Measurements from ENCODE around the gene IL36G.
"Not testable (repeated sequence)": the region's sequence is repeated elsewhere in the genome, so short reads cannot be mapped to it uniquely, and the experiment has no call there.

IL36G gene

DNA sequence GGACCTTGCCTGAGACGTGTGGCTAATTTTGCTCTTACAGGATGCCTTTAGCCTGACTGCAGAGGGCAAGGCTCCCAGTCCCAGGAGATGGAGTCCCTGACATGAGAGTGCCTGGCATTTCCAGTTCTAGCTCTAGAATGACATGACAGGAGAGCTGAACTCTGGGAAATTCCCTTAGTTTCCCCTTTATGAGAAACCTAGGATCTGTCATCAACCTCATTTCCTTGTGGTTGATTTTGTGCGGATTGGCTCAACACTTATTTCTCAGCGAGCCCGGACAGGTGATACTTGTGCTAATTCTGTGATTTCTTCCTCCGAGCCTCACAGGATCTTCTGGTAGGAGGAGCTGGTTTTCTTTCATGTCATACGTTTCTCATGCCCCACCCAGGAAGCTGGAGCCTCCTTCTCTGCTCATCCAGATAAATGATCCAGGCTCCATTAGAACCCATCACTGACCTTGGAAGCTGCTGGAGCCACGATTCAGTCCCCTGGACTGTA, at the start of gene IL36G:
TSS of gene IL36G (plus strand) at position 448 of the 498 bp plus-strand sequence. CDS start 633 bp downstream, outside the sequence.
- no peak for DNase-seq (ENCODE audit: low read depth)

DNA sequence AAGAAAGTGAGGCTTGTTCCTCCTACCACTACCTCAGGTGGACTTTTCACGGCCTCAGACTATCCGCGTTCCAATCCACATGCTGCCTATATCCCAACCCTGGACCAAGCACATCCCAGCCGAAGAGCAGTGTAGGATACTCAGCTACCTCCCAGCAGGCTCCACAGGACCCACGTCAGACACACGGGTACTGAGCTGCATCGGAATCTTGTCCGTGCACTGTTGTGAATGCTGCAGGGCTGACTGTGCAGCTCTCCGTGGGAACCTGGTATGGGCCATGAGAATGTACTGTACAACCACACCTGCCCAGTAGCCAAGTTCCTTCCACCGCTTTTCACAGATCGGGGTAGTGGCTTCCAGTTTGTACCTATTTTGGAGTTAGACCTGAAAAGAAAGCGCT, 44.5 kb upstream of the IL36G start:
- DNase-seq (ENCODE audit: low read depth): no peak

- DNase-seq (ENCODE audit: low read depth): not testable (repeated sequence)
These were observed 43.7 kb upstream of the IL36G start for GRCh38 chr2:112934117-112934516.

- DNase-seq (ENCODE audit: low read depth): no peak
These were observed 40.9 kb upstream of the IL36G start for GRCh38 chr2:112936927-112937232.

DNA sequence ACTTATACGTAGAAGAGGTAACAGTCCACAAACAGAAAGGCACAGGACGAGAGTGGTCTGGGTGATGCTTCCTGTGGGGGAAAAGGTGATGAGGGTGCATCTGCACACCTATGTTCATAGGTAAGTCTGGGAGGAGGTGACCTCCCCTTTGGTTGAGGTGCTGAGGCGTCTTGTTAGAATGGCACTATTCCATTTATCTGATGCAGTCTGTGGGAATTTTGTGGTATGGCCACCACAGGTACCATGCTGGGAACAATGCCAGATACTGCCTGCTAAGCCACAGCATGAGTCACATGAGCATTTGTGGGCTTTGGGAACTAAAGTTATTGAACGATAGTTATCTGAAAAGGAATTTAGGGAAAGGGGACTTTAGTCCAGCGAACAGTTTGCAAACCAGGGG, 38.9 kb upstream of the IL36G start:
- DNase-seq (ENCODE audit: low read depth): no peak

GRCh38 chr2:112939425-112939824, 38.4 kb upstream of the IL36G start:
- no peak for DNase-seq (ENCODE audit: low read depth)

- DNase-seq (ENCODE audit: low read depth): no peak
These were observed 36.8 kb upstream of the IL36G start for GRCh38 chr2:112940859-112941625.

- DNase-seq (ENCODE audit: low read depth): peak; percentile 22
These were observed 35.8 kb upstream of the IL36G start for GRCh38 chr2:112941753-112942653.

GRCh38 chr2:112942654-112943002, 35.2 kb upstream of the IL36G start:
- no peak for DNase-seq (ENCODE audit: low read depth)

- DNase-seq (ENCODE audit: low read depth): no peak
These were observed 32.8 kb upstream of the IL36G start for GRCh38 chr2:112944971-112945370.

GRCh38 chr2:112946086-112946485, 31.7 kb upstream of the IL36G start:
- DNase-seq (ENCODE audit: low read depth): no peak

DNA sequence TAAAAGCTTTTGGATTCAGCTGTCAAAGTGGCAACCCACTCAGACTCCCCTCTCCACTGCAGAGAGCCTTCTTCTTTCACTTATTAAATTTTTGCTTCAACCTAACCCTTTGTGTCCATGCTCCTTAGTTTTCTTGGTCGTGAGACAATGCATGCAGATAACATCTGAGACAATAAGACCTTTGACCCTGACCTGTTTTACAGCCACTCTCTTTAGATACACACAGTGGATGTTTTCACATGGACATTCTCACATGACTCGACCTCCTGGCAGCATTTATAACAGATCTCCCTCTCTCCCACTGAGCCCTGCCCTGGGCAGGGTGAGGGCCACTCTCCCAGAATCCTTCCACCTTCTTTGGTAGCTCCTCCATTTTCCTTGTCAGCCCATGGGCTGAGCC, 30.4 kb upstream of the IL36G start:
- no peak for DNase-seq (ENCODE audit: low read depth)

GRCh38 chr2:112949456-112949855, 28.4 kb upstream of the IL36G start:
- no peak for DNase-seq (ENCODE audit: low read depth)

GRCh38 chr2:112954364-112954763, 23.4 kb upstream of the IL36G start:
- no peak for DNase-seq (ENCODE audit: low read depth)

- DNase-seq (ENCODE audit: low read depth): no peak
These were observed 20.3 kb upstream of the IL36G start for GRCh38 chr2:112957511-112957910.

GRCh38 chr2:112958428-112959108, 19.2 kb upstream of the IL36G start:
- no peak for DNase-seq (ENCODE audit: low read depth)

DNA sequence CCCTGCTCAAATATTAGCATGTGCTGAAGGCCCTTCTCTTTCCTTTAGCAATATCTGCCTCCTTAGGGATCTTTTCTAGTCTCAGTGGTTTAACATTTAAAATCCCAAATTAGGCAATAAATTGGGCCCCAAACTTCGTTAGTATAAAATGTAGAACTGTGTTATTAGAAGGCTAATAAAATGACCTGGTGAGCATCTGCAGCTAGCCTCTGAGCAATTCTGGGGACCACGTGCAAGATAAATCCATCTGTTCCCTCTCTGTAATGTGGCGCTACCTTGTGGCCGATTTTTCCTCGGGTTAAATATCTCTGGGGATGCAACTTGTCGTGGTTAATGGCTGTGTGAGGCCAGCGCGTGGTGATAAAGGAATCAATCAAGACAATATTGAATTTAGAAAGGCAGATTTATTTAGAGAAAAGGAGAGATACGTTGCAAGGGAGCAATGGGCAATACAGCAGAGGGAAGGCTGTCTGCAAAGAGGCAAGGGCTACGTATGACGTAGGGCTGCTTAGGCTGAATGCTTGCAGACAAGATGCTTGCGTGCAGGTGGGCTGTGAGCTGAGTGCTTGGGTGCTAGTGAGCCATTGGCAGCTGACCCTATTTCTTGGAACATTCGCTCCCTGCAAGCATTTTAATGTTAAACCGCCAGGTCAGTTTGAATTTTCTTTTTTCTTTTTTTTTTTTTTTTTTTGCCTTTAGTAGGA, 18.5 kb upstream of the IL36G start:
- DNase-seq (ENCODE audit: low read depth): no peak

DNA sequence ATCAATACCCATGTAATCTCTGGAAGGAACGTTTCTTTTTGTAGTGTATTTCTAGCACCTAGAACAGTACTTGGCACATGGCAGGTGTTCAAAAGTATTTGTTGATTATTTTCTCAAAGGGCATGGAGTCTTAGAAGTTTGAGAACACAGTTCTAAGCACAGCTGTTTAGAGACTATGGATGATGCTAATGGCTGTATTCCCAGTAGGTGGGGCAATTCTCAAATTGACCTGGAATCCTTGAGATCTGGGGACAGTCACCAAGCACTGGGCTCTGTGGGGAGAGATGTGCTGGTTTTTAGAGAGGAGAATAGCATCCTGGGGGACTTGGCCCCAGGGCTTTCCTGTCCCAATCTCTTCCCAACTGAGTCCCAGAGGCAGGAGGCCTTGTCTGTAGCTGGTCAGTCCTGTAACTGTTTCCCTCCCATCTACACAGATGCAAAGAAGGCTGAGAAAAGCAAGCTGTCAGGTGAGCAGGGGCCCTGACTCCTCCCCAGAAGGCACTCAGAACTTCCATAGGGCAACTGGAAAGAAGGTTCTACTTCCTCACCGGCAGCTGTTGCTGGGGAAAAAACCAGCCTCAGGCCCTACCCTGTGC, 17.5 kb upstream of the IL36G start:
- DNase-seq (ENCODE audit: low read depth): no peak

DNA sequence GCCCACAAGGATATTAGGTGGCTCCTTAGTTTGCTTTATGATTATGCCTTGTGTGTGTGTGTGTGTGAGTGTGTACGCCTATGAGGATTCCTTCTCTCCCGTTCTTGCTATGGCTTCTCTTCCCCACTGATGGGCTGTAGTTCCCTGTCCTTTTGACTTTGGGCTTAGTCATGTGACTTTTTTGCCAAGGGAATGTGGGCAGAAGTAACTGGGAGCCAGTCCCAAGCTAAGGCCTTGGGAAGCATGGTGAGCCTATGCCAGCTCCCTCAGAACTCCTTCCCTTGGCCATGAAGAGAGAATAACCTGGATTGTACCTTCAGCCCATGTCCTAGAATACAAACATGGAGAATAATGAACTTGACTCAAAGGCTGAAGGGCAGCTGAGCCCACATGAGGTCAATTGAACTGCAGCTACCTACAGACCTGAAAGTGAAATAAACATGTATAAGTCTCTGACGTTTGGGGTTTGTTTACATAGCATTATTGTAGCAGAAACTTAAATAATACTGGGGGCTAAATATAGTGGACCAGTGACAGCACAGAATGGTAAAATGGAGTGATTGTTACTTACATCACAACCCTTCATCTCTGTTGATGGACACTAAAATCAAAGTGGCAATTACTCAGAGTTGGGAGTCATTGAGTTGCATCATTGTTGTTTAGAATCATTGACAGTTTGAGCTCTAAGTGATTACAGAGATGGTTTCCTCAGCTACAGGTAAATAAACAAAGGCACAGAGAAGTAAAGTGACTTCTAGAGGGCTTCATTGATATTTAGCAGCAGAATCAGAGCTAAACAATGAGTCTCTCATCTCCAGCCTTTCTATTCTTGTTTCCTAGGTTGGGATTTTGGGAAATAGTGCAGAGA, 15.3 kb upstream of the IL36G start:
- no peak for DNase-seq (ENCODE audit: low read depth)

DNA sequence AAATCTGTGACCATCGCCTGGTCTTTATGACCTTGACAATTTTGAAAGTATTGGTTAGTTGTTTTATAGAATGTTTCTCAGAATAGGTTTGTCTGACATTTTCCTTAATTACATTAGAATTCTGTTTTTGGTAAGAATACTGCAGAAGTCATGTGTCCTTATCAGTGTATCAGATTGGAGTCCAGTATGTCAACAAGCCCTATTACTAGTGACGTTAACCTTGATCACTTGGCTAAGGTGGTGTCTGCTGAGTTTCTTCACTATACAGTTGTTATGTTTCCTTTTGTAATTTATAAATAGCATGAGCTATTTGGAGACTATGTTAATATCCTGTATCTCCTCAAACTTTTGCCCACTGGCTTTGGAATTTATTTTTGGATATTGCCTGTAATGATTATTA, 10.8 kb upstream of the IL36G start:
- no peak for DNase-seq (ENCODE audit: low read depth)

Data from activated T-cell treated with anti-CD3 and anti-CD28 coated beads for 1 hour (primary cell).